GM12874 (cell line): ENCODE results near the gene CCDC13.

ENCODE experiments used
- CTCF ChIP-seq: IDR thresholded peaks from 2 replicates; pipeline ENCODE4 v1.5.1; 2011; ENCODE audit warnings: low read depth, mild to moderate bottlenecking, control low read depth, low read length, moderate library complexity; ENCODE audit not compliant: insufficient read depth

Gene CCDC13

GRCh38 chr3:42735019-42735418, 38.0 kb downstream of the CCDC13 start:
- TF ChIP-seq CTCF, result no peak

- TF ChIP-seq CTCF, result no peak
These were observed 38.7 kb downstream of the CCDC13 start for GRCh38 chr3:42734263-42734860.

- TF ChIP-seq CTCF, result no peak
These were observed 39.4 kb downstream of the CCDC13 start for GRCh38 chr3:42733501-42734262.

GRCh38 chr3:42732829-42733459, 40.1 kb downstream of the CCDC13 start:
- 0 out of 2 replicates have a peak, but pooled peaks have one; percentile 2 for TF ChIP-seq CTCF

GRCh38 chr3:42732196-42732828, 40.7 kb downstream of the CCDC13 start:
- TF ChIP-seq CTCF, result no peak

- TF ChIP-seq CTCF, result no peak
These were observed 41.4 kb downstream of the CCDC13 start for GRCh38 chr3:42731476-42732195.
